DND-41 (cell line): ENCODE results near the gene MYRIP.

Source experiments
- CTCF ChIP-seq: IDR thresholded peaks from 2 replicates; pipeline ENCODE4 v1.5.1; 2012; ENCODE audit warnings: borderline replicate concordance, low read length, moderate library complexity, mild to moderate bottlenecking; ENCODE audit not compliant: poor library complexity, severe bottlenecking; ENCODE audit errors: extremely low read depth
- EZH2 ChIP-seq: IDR thresholded peaks from 3 replicates; pipeline ENCODE4 v1.6.1; 2012; ENCODE audit warnings: borderline replicate concordance, low read depth, mild to moderate bottlenecking, moderate library complexity, low read length, inconsistent platforms; ENCODE audit not compliant: severe bottlenecking

GRCh38 chr3:40229386-40229785 lies 420.0 kb downstream of the MYRIP start:
- no peak for TF ChIP-seq CTCF
- no peak for TF ChIP-seq EZH2
